Measurements from ENCODE around the gene FXR1.

- TF ChIP-seq, protein P1, sequence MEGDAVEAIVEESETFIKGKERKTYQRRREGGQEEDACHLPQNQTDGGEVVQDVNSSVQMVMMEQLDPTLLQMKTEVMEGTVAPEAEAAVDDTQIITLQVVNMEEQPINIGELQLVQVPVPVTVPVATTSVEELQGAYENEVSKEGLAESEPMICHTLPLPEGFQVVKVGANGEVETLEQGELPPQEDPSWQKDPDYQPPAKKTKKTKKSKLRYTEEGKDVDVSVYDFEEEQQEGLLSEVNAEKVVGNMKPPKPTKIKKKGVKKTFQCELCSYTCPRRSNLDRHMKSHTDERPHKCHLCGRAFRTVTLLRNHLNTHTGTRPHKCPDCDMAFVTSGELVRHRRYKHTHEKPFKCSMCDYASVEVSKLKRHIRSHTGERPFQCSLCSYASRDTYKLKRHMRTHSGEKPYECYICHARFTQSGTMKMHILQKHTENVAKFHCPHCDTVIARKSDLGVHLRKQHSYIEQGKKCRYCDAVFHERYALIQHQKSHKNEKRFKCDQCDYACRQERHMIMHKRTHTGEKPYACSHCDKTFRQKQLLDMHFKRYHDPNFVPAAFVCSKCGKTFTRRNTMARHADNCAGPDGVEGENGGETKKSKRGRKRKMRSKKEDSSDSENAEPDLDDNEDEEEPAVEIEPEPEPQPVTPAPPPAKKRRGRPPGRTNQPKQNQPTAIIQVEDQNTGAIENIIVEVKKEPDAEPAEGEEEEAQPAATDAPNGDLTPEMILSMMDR (IDR thresholded peaks at IDR 0.05), result no peak
- TF ChIP-seq POLR2A (IDR thresholded peaks at IDR 0.05) (no peak), EP300 (IDR thresholded peaks at IDR 0.05; ENCODE audit: low read depth) (no peak)
These were observed 68.1 kb downstream of the FXR1 start for GRCh38 chr3:180980611-180981010.
